NCI-H2196 treated with DMSO at 0.1 percent for 48 hours (cell line): Measurements from ENCODE around the gene TCP11L2.

Experiments used
- DNase-seq: peaks from one replicate; lab custom pipeline; 2025; ENCODE audit not compliant: unreplicated experiment; lab: John Stamatoyannopoulos, UW

Gene TCP11L2

DNA sequence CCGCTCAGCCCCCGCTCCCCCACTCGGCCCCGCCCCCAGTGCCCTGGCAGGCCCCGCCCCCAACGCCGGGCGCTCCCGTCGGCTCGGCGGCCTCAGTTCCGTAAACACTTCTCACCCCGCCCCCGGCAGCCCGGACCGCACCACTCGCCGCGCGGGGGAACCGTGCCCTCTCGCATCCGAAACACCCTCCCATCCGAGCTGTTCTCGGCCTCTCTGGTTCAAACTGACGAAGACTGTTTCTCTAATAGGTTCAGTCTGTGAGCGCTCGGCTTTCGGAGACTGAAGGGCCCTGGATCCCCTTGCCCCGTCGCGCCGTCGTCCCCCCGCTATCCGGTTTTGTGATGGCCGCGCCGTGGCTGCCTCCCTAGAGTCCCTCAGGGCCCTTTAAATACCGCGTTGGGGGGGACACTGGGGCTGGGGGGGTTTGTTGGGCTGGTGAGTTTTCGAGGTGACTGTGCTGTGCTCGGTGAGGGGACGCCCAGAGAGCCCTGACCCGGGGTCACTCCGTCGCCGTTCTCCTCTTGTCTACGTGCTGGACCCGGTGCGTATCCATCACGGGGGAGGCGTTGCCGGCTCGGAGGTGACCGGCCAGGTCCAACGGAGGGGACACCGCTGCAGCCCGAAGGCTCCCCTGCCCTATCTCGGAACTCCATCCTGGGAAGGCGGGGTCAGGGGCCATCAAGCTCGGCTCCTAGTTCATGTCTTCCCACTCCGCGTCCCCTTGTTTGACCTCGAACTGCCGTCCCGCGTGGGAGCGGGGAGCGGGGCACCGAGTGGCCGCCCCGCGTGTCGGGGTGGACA lies at the start of gene TCP11L2:
TCP11L2 (plus strand) TSS at position 333 of the 801 bp plus-strand sequence. CDS start 8,343 bp downstream, outside the sequence.
- DNase-seq = peak; percentile 49

DNA sequence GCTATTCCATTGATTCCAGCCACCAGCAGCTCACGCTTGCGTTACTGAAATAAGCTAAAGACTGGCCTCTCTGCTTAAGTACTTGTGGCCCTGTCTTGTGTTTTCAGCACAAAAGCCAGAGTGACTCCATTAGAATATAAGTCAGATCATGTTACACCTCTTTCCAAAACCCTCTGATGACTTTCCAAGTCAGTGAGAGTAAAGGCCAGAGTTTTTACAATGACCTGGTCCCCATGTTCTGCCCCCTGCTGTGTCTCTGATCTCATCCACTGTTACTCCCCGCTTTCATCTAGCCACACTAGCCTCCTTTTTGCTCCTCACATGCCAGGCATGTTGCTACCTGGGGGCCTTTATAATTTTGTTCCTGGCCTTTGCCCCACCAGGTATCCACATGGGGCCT lies 47.8 kb upstream of the TCP11L2 start:
- DNase-seq = no peak

DNA sequence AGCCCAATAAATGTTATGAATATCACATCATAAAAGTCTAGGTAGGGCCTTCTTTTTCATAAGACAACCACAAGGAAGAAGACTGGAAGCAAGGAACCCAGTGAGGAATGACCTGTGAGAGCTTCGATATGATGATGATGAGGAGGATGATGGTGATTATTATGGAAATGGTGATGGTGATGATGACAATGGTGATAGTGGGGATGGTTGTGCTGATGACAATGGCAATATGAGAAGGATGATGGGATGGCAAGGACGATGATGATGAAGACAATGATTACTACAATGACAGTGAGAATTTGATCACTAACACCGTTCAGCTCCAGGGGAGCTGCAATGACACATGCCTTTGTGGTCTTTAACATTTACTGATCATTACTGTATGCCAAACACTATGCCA lies 47.0 kb upstream of the TCP11L2 start:
- DNase-seq = no peak

DNA sequence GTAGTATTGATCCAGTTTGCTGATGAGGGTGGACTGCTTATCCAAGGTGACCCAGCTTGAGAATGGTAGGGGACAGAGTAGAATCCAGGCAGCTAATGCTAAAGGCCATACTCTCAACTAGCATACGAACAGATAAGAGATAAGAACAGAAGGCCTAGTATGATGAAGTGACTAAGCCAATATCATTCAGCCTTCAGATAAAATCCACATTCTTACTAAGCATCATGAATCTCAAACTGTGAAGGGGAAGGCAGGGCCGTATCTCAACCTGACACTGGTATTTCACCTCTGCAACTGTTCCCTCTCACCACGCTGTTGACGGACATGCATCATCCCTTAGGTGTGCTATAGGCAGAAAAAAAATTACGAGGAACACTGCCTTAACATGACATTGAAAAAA lies 46.6 kb upstream of the TCP11L2 start:
- DNase-seq = no peak

DNA sequence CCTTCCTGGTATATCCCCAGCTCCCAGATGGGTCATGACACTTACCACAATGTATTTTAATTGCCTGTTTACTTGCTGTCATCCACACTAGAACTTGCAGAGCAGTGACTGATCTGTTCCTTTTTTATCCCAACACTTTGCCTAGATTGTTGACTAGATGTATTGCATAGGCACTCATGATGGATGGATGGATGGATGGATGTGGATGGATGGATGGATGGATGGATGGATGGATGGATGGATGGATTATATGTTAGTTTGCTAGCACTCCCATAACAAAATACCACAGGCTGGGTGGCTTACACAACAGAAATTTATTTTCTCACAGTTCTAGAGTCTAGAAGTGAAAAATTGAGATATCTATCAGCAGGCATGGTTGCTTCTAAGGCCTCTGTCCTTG lies 46.0 kb upstream of the TCP11L2 start:
- DNase-seq = no peak

DNA sequence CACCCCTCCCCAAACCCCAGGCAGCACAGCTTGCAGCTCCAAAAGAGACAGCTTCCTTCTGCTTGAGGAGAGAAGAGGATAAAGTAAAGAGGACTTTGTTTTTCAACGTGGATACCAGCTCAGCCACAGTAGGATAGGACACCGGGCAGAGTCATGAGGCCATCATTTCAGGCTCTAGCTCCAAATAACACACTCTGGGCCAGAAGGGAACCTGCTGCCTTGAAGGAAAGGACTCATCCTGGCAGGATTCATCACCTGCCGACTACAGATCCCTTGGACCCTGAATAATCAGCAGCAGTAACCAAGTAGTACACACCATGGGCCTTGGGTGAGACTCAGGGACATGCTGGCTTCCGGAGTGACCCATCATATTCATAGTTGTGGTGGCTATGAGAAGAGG lies 44.3 kb upstream of the TCP11L2 start:
- no peak for DNase-seq

DNA sequence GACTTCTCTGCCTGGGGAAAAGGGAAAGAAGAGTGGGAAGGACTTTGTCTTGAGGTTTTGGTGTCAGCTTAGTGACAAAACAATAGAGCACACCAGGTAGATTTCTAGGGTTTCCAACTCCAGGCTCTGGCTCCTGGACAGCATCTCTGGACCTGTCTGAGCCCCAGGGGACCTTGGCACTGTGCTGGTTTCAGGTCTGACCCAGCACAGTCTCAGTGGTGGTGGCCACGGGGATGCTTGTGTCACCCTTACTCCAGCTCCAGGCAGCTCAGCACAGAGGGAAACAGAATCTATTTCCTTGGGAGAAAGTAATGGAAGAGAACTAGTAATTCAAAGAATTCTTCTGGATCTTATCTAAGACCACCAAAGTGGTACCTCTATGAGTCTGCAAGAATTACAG lies 43.6 kb upstream of the TCP11L2 start:
- no peak for DNase-seq

DNA sequence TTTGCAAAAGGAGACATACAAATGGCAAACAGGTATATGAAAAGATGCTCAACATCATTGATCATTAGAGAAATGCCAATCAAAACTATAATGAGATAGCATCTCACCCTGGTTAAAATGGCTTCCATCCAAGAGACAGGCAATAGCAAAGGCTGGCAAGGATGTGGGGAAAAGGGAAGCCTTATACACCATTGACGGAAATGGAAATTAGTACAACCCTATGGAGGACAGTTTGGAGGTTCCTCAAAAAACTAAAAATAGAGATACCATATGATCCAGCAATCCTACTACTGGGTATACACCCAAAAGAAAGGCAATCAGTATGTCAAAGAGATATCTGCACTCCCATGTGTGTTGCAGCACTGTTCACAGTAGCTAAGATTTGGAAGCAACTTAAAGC lies 37.4 kb upstream of the TCP11L2 start:
- DNase-seq = no peak

DNA sequence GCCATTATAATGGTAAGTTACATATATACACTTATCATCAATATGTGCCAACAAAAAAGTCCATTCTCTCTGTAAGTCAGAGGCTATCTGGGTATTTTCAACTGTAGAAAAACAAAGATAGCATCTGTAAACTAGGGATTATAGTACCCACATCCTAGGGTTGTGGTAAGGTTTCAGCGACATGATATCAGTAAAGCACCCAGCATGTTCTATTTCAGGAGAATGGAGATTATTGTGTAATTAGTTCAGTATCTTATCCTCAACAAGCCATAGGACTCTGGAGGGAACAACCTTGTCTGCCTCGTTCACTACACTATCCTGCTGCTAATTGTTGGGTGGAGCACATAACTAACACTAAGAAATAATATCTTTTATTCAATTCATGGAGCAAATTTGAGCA lies 35.0 kb upstream of the TCP11L2 start:
- no peak for DNase-seq

DNA sequence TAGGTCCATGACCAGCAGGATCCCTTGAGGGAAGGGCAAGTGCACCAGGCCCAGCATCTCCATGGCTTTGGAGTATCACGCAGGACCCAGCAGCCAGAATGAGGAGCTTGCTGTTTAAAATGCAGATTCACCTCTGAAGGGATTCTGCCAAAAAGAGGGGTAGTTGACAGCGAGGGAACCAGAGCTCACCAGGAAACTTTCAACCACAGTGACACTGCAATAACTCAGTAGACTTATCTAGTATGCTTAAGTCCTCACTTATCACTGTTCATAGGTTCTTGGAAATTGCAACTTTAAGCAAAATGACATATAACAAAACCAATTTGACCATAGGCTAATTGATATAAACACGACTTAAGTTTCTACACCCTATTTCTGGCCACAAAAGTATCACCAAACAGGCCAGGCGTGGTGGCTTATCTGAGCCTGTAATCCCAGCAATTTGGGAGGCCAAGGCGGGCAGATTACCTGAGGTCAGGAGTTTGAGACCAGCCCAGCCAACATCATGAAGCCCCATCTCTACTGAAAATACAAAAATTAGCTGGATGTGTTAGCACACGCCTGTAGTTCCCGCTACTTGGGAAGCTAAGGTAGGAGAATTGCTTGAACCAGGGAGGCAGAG lies 33.3 kb upstream of the TCP11L2 start:
- no peak for DNase-seq

DNA sequence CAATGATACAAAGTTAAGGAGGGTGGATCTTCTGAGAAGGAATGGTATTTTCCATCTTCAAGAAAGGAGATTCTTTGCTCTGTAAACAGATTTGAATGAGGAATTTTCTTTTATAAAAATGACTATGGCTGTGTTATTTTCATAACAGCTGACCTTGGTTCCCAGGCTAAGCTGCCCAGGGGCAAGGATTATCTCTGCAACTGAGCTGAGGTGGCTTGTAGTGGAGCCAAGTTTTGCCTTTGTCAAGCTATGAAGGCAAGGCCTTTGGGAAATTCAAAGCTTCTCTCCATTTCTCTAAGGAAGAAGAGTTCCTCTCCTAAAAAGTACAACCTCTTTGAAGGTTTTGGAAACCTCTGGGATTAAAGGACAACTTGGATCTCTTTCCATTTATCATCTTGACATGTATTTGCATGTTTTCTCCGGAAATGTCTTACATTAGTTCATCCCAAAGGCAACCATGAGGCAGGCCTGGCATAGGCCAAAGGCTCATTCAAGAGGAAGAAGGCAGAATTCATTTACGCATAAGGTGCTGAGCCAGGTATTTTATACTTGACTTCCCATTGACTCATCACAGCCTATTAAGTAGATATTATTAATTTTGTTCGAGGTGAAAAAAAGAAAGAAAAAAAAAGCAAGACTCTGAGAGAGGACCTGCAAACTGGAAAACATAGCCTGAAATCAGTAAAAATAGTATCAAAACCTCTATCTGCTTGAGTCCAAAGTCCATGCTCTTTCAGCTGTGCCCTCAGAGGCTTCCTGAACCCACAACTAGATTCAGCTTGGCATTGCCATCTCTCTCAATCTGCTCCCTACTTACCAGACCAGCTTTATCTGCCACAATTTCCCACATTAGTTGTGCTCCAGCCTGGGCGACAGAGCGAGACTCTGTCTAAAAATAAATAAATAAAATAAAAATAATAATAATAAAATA lies 30.7 kb upstream of the TCP11L2 start:
- DNase-seq = no peak

DNA sequence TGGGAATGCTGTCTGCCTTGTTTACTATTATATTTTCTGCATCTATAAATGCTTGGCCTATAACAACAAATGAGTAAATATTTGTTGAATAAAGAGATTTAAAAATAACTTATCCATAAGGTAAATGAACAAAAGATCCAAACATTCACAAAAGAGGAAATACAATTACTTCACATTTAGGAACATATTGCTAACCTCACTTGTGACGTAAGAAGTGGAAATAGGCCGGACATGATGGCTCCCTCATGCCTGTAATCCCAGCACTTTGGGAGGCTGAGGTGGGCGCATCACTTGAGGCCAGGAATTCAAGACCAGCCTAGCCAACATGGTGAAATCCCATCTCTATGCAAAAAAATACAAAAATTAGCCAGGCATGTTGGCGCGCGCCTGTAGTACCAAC lies 29.0 kb upstream of the TCP11L2 start:
- DNase-seq = no peak

DNA sequence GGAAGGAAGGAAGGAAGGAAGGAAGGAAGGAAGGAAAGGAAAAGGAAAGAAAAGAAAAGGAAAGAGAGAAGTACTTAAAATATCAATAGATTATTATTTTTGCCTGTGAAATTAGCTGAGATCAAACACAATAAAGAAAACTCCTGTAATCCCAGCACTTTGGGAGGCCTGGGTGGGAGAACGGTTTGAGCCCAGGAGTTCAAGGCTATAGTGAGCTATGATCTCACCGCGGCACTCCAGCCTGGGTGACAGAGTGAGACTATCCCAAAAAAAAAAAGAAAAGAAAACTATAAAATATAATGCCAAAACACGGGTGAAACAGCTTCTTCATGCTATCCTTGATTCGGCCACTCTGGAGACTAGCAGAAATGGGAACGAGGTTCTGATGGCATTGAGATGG lies 28.5 kb upstream of the TCP11L2 start:
- DNase-seq = no peak

DNA sequence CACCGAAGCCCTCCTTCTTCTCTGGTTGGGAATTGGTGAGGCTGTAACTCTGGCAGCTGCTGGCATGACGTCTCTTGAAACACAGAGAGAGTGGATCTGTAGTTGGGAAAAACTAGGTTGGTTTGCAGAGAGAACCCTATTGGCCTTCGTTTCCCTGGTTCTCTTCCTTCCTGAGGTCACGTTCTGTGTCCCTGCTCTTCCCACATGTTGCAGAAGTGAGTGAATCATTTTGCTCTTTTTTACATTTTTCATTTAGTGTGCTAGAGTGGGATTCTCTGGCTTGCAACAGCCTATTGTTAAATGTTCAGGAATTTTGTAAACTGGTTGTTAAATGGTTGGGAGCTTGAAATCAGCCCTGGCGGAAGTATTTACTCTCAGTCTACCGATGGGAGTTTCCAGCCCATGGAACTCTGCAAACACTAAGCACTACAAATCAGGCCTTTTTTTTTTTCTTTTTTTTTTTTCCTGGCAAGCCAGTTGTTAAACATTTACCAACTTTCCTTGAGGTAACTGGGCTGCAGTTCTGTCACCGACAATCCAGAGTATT lies 27.9 kb upstream of the TCP11L2 start:
- no peak for DNase-seq

DNA sequence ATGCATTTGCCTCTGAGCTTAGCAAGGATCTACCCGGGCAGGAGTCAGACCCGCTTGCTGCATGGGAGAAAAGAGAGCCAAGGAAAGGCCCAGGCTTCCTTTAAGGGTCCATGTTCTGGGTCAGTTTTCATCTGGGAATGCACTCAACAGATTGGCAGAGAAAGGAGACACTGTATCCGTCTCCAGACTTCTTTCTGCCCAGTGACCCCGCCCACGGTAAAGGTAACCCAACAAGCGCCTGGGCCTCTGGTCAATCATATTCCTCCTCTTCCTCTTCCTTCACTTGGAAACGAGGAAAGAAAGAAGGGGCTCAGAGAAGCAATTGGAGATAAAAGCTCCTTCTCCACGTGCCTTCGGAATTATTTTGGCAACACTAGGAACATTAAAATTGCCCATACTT lies 27.1 kb upstream of the TCP11L2 start:
- no peak for DNase-seq

DNA sequence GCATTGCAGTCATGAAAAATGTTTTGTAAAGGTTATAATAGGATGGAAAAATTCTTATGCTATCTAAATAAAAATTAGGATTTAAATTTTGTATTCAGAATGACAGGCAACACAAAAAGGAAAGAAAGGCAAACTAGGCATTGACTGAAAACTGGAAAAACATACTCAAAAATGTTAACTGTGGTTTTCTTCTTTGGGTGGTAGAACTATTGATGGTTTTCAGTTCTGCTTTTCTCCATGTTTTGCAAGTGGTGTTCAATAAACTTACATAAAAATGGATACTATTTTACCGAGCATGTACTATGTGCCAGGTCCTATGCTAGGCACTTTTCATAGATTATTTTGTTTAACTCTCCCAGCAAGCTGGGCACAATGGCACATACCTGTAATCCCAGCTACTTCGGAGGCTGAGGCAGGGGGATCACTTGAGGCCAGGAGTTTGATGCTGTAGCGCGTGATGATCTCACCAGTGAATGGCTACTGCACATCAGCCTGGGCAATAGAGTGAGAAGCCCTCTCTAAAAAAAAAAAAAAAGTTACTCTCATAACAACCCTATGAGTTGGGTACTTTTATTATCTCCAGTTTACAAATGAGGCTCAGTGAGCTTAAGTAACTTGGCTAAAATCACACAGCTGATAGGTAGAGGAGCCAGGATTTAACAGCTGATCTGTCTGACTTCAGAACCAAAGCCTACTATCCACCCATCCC lies 26.3 kb upstream of the TCP11L2 start:
- no peak for DNase-seq

DNA sequence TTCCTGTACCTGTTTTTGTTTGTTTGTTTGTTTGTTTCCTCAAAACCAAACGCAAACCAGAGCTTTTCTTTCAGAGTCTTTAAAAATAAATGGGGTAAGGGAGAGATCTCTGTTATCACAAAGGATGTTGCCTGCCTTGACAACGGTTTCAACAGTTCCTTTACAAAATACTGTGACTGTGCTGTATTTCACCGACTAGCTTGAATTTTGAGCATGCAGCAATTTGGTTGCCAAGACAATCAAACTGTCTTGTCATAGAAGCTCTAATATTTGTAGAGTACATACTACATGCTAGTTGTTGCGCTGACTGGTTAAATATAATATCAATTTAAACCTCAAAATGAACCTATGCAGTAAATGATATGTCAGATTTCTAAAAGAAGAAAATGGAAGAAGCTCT lies 22.4 kb upstream of the TCP11L2 start:
- no peak for DNase-seq

DNA sequence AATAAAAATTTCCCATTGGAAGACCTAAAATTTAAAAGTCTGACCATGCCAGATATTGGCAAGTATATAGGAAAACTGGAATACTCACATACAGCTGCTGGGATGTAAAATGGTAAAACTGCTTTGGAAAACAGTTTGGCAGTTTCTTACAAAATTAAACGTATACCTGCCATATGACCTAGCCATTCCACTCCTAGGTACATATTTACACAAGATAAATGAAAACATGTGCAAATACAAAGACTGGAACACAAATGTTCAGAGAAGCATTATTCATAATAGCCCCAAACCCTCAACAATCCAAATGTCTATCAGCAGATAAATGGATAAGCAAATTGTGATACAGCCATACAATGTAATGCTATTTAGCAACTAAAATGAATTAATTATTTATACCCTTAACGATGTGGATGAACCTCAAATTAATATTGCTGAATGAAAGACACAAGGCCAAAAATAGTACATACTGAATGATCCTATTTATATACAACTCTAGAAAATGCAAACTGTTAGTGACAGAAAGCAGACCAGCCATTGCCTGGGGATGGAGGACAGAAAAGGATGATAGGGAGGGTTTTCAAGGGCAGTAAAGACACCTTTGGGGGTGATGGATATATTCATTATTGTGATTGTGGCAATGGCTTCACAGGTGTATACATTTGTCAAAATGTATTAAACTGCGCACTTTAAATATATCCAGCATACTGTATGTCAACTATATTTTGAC lies 21.3 kb upstream of the TCP11L2 start:
- no peak for DNase-seq

DNA sequence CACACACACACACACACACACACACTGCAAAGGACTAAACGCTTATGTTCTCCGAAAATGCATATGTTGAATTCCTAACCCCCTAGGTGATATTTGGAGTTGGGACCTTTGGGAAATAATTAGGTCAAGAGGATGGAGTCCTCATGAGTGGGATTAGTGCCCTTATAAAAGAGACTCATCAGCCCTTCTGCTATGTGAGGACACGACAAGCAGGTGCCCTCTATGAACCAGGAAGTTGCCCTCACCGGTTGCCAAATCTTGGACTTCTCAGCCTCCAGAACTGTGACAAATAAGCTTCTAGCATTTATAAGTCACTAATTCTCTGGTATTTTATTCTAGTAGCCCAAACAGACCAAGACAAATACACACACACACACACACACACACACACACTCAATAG lies 20.7 kb upstream of the TCP11L2 start:
- DNase-seq = no peak

DNA sequence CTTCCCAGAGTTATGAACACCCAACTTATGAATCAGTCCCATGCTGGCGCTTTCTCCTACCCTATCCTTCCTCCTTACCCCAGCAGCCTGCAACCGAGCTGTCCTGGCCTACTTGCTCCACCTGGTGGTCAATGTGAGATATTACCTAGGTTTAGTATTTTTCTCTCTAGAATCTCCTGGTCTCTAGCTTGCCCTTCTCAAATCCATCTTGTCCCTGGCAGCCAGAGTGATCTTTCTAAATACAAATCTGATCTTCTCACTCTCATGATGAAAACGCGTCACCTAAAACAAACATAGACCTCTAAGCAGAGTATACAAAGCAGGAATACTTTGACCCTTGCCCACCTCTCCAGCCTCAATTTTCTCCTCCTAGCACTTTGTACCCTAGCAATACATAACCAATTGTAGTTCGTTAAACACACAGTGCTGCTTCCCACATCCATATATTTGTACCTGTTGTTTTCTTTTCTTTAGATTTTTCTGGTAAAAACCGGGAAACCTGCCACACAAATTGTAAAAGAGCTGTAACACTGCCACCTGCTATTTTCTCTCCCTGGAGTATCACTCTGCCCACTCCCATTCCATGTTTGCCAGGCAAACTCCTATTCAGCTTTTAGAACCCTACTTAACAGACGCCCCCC lies 20.0 kb upstream of the TCP11L2 start:
- DNase-seq = no peak
